Esophagus squamous epithelium (tissue), 5 donors: ENCODE measurements around the gene GALNTL6. TPM values are rescaled to one million over a fixed set of nuclear protein-coding genes. Genes with fewer than 3 reads are reported as not detected.

ENCODE experiments used
- DNase-seq: peaks from one replicate; lab custom pipeline; 2025; lab: John Stamatoyannopoulos, UW
- H3K27ac ChIP-seq, 4 donors: fragments of 200-600 bp; sonication (generic); one replicate each; pipeline ENCODE4 v1.5.1; 2016 to 2019; ENCODE audit warnings: mild to moderate bottlenecking in 1 of 4
- H3K27me3 ChIP-seq, 4 donors: fragments of 200-600 bp; sonication (generic); 1 replicate in 3 of 4; 2 replicates in 1 of 4; pipeline versions ENCODE4 v1.5.1 to v1.6.0; 2017 to 2021; ENCODE audit warnings: antibody characterized with exemption in 1 of 4
- H3K36me3 ChIP-seq, 3 donors: fragments of 200-600 bp; sonication (generic); one replicate each; pipeline ENCODE4 v1.5.1; 2016 to 2019
- H3K4me1 ChIP-seq, 3 donors: fragments of 200-600 bp; sonication (generic); one replicate each; pipeline ENCODE4 v1.5.1; 2017 to 2019
- H3K4me3 ChIP-seq, 4 donors: fragments of 200-600 bp; sonication (generic); 1 replicate in 3 of 4; 2 replicates in 1 of 4; pipeline ENCODE4 v1.5.1; 2016 to 2019; ENCODE audit warnings: mild to moderate bottlenecking in 2 of 4, moderate library complexity in 1 of 4
- H3K9me3 ChIP-seq, 3 donors: fragments of 200-600 bp; sonication (generic); one replicate each; pipeline ENCODE4 v1.5.1; 2016 to 2019
- CTCF ChIP-seq, 6 experiments: fragments of 450-650 bp in 4 of 6; fragments of 200-600 bp in 2 of 6; sonication (generic) in 2 of 6; IDR thresholded peaks; one replicate each; pipeline ENCODE4 v1.5.1; 2016 to 2019; ENCODE audit warnings: antibody characterized with exemption in 6 of 6, mild to moderate bottlenecking in 4 of 6, moderate library complexity in 4 of 6
- POLR2A ChIP-seq, 4 donors: fragments of 450-650 bp; IDR thresholded peaks; one replicate each; pipeline ENCODE4 v1.6.1; 2017; ENCODE audit warnings: antibody characterized with exemption in 4 of 4, mild to moderate bottlenecking in 4 of 4, moderate library complexity in 3 of 4
- WGBS, 2 donors: methylation state at CpG; one replicate each; pipeline ENCODE4 v1.1.5; 2018; 5-methylcytosine and 5-hydroxymethylcytosine counted together
- intact Hi-C: fragments of 100-400 bp; cut with DNase I; formaldehyde crosslinking; loops from one replicate; pipeline ENCODE4 v1.15.0; 2022
- total RNA-seq, 4 donors: library from RNA; depleted of rRNA; stranded (reverse); fragments of >200 nt; gene quantifications; one replicate each; pipeline ENCODE4 v1.1.0, GENCODE V29; 2016
- donor health status: DM: yes; HTN: yes; CAD: no.

GALNTL6 gene
- total RNA-seq, 4 donors from 2014 or later, result 0.12 TPM; not detected in 3

GRCh38 chr4:172979332-172979731 is 1166.1 kb downstream of the GALNTL6 start:
- Histone ChIP-seq H3K9me3 (no peaks in the 10 kb centered on the region), H3K27me3 (peaks cover 0 to 11% (median 0%) of the 10 kb centered on the region in 4 donors), H3K36me3 (no peaks in the 10 kb centered on the region), H3K27ac (no peak overlapping the region), H3K4me3 (no peak overlapping the region), H3K4me1 (peaks cover 0 to 41% (median 0%) of the 10 kb centered on the region in 3 donors)
- TF ChIP-seq POLR2A (IDR thresholded peaks at IDR 0.05), result no peak
- TF ChIP-seq CTCF (IDR thresholded peaks at IDR 0.05), result no peak
- WGBS, 2 donors, result 76 to 92% methylated on average over 1 of the region's 1 CpG
- intact Hi-C loops, result no loop called here
- no peak for DNase-seq

- DNase-seq, result no peak
- no peak overlapping the region for H3K4me3 ChIP-seq
- H3K36me3 ChIP-seq, result no peaks in the 10 kb centered on the region
- intact Hi-C loops, result no loop called here
- TF ChIP-seq POLR2A (IDR thresholded peaks at IDR 0.05) (no peak), CTCF (IDR thresholded peaks at IDR 0.05) (no peak)
- peaks cover 0 to 4% (median 0%) of the 10 kb centered on the region in 4 donors for H3K27me3 ChIP-seq
- H3K27ac ChIP-seq, result no peak overlapping the region
- H3K4me1 ChIP-seq, result peaks cover 0 to 50% (median under 1%) of the 10 kb centered on the region in 3 donors
- H3K9me3 ChIP-seq, result no peaks in the 10 kb centered on the region
- WGBS, 2 donors, result 91 to 95% methylated on average over 3 of the region's 3 CpGs
Observed at GRCh38 chr4:172980219-172980618, 1167.0 kb downstream of the GALNTL6 start.

GRCh38 chr4:172982151-172982590 is 1169.0 kb downstream of the GALNTL6 start:
- WGBS, 2 donors, result 8% methylated on average over 2 of the region's 2 CpGs
- H3K9me3 ChIP-seq, result no peaks in the 10 kb centered on the region
- H3K27ac ChIP-seq, result peak overlapping the region; percentile 29 to 75 (median 56)
- H3K36me3 ChIP-seq, result no peaks in the 10 kb centered on the region
- no peak overlapping the region for H3K4me3 ChIP-seq
- H3K4me1 ChIP-seq, result peaks cover 0 to 68% (median 7%) of the 10 kb centered on the region in 3 donors
- TF ChIP-seq CTCF (IDR thresholded peaks at IDR 0.05), result no peak
- intact Hi-C loops, result no loop called here
- no peaks in the 10 kb centered on the region for H3K27me3 ChIP-seq
- DNase-seq, result no peak

GRCh38 chr4:172983014-172983413 is 1169.8 kb downstream of the GALNTL6 start:
- no peak overlapping the region for H3K4me3 ChIP-seq
- H3K27me3 ChIP-seq, result no peaks in the 10 kb centered on the region
- DNase-seq, result no peak
- TF ChIP-seq POLR2A (IDR thresholded peaks at IDR 0.05), result no peak
- TF ChIP-seq CTCF (IDR thresholded peaks at IDR 0.05), result no peak
- intact Hi-C loops, result no loop called here
- no peaks in the 10 kb centered on the region for H3K36me3 ChIP-seq
- 55 to 76% methylated on average over 3 of the region's 3 CpGs for WGBS, 2 donors
- H3K4me1 ChIP-seq, result peaks cover 0 to 68% (median 7%) of the 10 kb centered on the region in 3 donors
- H3K27ac ChIP-seq, result peak overlapping the region; percentile 2 to 75 (median 44)
- peaks cover 0 to 2% (median 0%) of the 10 kb centered on the region in 3 donors for H3K9me3 ChIP-seq

- Histone ChIP-seq H3K36me3 (no peaks in the 10 kb centered on the region), H3K27ac (peak overlapping the region in 3 of 4 donors; percentile 21 to 80 (median 66)), H3K9me3 (peaks cover 0 to 9% (median 0%) of the 10 kb centered on the region in 3 donors), H3K27me3 (no peaks in the 10 kb centered on the region), H3K4me3 (no peak overlapping the region), H3K4me1 (peaks cover 0 to 65% (median 7%) of the 10 kb centered on the region in 3 donors)
- intact Hi-C loops, result no loop called here
- TF ChIP-seq POLR2A (IDR thresholded peaks at IDR 0.05) (no peak), CTCF (IDR thresholded peaks at IDR 0.05) (no peak)
- WGBS, 2 donors, result 84 to 85% methylated on average over 3 of the region's 3 CpGs
- no peak for DNase-seq
Observed at GRCh38 chr4:172983631-172984030, 1170.4 kb downstream of the GALNTL6 start.
